Pulmonary artery endothelial cell (primary cell): ENCODE measurements around the gene GPS2. TPM values are rescaled to one million over a fixed set of nuclear protein-coding genes. Genes with fewer than 3 reads are reported as not detected.

Experiments used
- DNase-seq: peaks from one replicate; pipeline ENCODE4 v3.0.0-alpha.2; 2011; ENCODE audit warnings: low read depth, low spot score
- total RNA-seq: library from RNA; depleted of rRNA; stranded (reverse); fragments of >200 nt; gene quantifications from 2 replicates; pipeline ENCODE4 v1.2.3, GENCODE V29; 2014

GPS2 gene, protein sequence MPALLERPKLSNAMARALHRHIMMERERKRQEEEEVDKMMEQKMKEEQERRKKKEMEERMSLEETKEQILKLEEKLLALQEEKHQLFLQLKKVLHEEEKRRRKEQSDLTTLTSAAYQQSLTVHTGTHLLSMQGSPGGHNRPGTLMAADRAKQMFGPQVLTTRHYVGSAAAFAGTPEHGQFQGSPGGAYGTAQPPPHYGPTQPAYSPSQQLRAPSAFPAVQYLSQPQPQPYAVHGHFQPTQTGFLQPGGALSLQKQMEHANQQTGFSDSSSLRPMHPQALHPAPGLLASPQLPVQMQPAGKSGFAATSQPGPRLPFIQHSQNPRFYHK
- total RNA-seq: 24.8 and 41.6 TPM in 2 replicates

DNA sequence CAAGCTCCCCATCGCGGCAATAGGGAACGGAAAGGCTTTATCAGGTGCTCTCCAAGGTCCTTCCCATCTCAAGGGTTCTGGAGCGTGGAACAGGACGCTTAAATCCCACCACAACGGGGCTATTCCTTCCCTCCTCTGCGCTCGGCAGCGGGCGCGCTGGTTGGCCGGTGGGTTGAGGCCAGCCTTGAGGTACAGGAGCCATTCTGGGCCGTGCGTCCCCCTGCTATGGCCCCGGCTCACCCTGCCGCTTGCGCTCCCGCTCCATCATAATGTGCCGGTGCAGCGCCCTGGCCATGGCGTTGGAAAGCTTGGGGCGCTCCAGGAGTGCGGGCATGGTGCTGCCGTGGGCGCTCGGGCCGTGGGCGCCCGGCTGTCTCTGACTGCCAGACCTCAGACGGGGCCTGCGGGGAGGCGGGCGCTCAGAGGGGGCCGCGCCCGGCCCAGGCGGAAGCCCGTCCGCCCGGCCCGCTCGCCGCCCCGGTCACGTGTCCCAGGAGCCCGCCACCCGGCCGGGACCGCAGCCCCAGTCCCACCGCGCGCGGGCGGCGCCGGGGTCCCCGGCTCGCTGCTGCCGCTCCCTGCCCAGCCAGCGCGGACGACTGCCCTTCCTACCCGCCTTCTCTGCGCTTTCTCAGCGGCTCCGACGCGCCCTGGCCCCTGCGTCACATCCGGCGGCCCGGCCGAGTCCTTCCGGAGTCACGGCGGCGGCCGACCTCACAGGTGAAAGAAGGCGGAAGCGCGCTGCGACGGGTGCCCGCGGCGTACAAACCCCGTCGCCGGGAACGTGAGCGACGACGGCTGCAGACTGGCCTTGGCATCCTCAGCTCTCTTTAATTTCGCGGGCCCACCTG, at the start of gene GPS2:
GPS2 (minus strand) TSS at position 642 of the 851 bp plus-strand sequence; CDS start at position 334, 308 bp downstream.
- DNase-seq: peak; percentile 27

DNA sequence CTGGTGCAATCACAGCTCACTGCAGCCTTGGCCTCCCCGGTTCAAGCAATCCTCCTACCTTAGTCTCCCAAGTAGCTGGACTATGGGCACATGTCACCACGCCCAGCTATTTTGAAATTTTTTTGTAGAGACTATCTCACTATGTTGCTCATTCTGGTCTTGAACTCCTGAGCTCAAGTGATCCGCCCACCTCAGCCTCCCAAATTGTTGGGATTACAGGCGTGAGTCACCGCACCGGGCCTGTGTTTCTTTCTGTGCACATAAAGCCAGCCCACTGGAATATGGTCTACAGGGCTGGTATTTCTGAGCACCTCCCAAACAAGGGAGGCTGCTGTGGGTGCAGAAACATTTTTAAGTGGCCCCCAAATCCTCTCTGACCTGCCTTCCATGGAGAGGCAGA, 48.2 kb upstream of the GPS2 start:
- DNase-seq: no peak

DNA sequence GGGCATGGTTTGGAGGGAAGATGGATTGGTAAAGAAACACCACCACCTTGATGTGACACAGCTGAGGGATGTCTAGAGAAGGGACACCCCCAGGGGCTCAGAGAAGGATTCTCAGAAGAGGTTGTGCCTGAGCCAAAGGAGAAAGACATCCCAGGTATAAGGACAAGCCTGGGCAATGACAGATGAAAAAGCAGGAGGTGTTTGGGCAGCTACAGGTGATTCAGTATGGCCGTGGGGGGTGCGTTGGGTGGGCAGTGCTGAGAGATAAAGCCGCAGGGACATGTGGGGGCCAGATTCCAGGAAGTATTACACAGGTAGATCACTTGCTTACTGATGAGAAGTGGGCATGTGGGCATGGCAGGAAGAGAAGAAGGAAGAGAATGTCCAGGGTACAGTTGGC, 46.7 kb upstream of the GPS2 start:
- DNase-seq: no peak

DNA sequence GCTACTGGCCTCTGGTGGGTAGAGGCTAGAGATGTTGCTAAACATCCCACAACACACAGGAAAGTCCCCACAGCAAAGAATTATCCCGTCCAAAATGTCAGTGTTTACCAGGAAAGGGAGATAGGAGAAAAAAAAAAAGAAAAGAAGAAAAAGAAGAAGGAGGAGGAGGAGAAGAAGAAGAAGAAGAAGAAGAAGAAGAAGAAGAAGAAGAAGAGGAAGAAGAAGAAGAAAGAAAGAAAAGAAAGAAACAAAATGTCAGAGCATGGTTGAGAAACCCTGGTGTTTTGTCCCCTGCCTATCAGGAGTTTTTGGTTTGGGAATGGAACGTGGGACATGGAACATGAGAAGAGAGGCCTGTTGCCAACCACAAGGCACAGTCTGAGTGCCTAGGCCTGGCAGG, 42.2 kb upstream of the GPS2 start:
- DNase-seq: no peak

DNA sequence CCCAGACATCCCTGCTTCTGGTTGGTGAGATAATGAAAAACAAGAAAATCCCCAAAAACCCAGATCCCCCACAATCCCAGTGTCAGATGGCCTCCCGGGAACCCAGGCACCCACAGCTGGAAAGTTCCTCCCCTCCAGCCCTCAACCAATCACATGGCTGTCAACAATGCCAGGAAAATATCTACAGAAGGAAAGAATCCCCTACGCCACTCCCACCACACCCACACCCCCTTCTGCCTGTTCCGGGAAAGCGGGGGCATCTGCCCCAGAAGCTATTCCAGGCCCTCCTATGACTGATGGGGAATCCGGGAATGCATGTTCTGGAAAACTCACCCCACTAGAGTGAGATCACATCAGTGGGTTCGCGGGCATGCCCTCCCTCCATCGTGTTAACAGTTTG, 41.6 kb upstream of the GPS2 start:
- DNase-seq: no peak

DNA sequence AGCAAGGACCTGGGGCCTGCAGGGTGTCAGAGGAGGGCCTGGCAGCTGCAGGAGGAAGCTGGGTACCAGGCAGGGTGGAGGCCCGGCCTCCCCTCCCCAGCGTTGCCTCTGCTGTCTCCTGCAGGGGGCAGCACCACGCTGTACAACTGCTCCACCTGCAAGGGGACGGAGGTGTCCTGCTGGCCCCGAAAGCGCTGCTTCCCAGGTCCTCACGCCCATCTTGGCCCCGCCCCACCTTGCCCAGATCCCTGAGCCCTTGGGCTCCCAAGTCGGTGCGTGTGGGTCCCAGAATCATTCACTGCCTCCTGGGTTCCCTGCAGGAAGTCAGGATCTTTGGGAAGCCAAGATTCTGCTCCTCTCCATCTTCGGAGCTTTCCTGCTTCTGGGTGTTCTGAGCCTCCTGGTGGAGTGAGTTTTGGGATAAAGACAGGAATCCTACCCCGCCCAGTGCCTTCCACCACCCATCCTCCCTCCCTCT, 41.0 kb upstream of the GPS2 start:
- DNase-seq: no peak

DNA sequence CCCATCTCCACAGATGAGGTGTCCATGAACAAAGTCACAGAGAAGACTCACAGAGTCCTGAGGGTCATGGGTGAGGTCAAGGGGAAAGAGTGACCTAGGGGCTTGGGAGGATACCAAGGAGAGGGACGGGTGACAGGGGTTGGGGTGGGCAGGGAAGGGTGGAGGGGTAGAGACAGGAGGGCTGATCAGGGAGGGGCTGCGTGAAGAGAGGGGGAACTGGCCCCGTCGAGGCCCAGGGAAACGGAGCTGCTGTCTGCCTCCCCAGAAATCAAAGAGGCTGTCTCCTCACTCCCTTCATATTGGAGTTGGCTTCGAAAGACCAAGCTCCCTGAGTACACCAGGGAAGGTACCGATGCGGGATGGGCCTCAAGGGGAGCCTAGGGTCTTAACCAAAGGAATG, 40.4 kb upstream of the GPS2 start:
- no peak for DNase-seq

DNA sequence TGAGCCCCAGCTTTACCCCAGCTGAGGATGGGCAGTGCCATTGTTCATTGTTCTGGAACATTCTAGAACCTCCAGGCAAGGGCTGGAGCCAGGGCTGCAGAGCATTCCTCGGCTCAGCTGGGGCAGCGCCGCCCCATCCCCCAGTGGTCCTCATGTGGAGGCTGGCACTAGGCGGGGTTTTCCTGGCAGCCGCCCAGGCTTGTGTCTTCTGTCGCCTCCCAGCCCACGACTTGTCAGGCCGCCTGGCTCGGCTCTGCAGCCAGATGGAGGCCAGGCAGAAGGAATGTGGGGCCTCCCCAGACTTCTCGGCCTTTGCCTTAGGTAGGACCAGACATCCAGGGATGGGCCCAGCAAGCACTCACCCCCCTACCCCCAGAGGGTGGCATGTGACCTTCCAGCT, 39.9 kb upstream of the GPS2 start, which contains the start of gene TMEM95:
TMEM95 (plus strand) TSS at position 104 of the 400 bp plus-strand sequence; CDS start at position 153, 49 bp downstream.
- DNase-seq: no peak

DNA sequence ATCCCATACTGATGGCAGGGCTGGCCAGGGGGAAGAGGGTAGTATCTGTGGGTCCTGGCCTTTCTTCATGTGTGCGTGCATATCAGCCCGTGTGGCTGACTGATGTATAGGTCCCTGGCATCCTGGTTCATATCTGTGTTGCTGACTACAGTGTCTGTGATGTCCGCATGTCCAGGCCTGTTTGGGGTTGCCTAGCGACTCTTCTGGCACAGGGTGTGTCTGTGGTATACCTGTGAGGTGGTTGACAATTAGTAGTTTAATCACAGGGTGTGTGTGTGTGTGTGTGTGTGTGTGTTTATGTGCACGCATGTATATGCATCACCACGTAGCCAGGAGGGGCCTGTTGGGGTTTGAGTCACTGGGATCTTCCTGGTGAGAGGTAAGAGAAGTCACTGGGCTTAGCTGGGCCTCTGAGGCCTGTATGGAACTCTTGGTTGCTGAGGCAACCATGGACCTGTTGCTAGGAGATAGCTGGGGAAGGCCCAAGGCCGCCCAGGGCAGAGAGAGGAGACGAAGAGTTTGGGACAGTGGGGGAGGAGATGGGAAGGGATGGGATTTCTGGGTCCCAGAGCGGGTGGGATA, 39.2 kb upstream of the GPS2 start:
- DNase-seq: no peak

DNA sequence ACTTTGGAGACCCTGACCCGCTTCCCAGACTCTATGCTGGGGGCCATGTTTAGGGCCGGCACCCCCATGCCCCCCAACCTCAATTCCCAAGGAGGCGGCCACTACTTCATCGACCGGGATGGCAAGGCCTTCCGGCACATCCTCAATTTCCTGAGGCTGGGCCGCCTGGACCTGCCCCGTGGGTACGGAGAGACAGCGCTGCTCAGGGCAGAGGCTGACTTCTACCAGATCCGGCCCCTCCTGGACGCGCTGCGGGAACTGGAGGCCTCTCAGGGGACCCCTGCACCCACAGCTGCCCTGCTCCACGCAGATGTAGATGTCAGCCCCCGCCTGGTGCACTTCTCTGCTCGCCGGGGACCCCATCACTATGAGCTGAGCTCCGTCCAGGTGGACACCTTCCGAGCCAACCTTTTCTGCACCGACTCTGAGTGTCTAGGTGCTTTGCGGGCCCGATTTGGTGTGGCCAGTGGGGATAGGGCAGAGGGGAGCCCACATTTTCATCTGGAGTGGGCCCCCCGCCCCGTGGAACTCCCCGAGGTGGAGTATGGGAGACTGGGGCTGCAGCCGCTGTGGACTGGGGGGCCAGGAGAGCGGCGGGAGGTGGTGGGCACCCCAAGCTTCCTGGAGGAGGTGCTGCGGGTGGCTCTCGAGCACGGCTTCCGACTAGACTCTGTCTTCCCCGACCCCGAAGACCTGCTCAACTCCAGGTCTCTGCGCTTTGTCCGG, 37.9 kb upstream of the GPS2 start:
- DNase-seq: no peak

DNA sequence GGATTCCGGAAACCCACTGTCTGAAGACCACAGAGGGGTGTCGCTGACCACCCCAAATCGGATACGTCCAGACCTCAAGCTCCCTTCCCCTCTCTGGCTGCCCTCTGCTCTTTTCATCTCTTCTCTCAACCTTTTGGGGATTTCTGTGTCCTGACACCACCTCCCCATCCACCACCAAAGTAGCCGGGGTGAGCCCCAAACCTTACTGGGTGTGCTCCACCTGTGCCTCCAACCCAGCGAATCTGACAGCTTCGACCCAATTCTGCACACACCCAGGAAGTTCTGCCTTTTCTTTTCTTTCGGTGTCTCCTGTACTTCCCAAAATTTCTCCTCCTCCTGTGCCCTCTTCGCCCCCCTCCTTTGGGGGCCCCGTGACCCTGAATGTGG, 37.3 kb upstream of the GPS2 start:
- DNase-seq: no peak

DNA sequence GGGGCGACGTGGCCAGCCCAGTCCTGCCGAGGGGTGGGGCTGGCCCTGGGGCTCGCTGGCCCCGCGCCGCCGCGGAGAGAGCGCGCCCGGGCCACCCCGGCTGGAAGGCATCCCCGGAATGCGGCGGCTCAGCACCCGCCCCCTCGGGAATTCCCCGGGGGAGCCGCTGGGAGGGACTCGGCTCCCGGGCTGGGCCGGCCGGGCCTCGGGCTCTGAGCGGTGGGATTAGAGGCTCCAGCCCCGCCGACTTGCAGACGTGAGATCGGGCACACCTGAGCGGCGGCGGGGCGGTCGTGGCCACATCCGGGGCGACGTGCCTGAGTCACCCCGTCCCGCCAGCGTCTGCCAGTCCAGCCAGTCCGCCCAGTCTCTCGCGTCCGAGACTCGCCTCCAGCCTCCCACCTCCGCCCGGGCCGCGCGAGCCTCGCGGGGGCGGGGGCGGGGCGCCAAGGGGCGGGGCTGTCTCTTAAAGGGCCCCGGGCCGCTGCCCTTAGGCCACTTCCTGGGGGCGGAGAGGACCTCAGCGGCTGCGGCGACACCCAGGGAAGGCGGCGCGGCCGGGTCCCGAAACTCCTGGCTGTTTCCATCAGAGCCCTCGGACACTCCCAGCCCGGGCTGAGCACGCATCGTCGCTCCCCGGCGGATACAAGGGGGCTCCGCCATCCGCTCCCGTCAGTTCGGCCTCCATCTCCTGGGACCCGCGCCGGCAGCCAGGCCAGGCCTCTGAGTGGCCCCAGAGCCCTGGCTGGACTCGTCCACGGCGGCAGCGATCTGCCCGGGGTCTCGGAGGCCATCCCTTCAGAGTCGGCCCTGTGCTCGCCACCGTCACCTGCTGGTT, 36.7 kb upstream of the GPS2 start, which contains the start of gene KCTD11:
KCTD11 (plus strand) TSS at position 498 of the 838 bp plus-strand sequence.
- DNase-seq: no peak

DNA sequence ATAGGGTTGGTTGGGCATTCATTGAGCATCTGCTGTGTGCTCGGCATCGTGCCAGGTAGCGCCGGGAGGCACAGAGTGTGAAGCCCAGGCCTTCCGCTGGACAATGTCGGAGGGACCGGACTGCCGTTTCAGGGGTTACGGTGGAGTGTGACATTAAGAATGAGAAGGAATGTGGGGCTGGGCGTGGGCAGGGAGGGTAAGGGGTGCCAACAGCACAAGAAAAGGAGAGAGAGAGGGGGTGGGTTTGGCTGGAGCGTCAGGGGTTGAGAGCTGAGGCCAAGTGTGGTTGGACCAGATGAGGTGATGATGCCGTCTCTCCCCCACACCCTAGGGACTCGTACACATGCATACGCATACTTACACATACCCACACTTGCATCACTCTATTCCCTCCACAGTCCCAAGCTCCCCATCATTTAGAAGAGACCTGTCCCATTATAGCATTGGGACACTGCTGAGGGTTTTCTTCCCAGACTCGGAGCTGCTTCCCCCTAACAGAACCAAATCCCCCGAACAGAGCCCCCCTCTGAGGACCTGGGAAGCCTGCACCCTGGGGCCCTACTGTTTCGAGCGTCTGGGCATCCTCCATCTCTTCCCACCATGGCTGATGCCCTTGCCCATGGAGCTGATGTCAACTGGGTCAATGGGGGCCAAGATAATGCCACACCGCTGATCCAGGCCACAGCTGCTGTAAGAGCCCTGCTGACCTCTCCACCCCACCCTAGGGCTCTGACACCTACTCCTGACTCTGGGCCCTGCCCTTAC, 33.5 kb upstream of the GPS2 start:
- no peak for DNase-seq

DNA sequence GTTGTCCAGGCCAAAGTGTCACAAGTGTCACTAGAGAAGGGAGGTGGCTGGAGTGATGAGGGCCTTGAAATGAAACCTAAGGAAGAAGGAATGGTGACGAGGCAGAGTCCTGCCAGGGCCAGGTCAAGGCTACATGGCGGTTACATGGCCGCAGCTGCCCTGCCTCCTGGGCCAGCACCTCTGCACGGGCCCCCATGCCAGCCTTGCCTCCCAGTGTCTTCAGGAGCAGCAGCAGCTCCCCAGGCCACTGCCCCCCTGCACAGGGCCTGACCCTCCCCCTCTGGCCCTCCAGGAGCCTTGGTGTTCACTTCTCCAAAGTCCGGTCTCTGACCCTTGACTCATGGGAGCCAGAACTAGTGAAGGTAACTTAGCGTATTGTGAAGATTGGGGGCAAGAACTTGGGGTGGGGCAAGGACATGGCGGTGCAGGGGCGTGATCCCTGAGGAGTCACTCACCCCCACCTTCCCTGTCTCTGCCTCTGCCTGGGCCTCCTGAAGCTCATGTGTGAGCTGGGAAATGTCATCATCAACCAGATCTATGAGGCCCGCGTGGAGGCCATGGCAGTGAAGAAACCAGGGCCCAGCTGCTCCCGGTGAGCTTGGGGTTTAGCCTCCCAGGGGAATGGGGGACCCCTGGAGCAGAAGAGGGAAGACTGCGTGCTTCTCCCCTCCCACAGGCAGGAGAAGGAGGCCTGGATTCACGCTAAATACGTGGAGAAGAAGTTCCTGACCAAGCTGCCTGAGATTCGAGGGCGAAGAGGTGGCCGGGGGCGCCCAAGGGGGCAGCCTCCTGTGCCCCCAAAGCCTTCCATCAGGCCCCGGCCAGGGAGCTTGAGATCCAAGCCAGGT, 32.7 kb upstream of the GPS2 start:
- no peak for DNase-seq

DNA sequence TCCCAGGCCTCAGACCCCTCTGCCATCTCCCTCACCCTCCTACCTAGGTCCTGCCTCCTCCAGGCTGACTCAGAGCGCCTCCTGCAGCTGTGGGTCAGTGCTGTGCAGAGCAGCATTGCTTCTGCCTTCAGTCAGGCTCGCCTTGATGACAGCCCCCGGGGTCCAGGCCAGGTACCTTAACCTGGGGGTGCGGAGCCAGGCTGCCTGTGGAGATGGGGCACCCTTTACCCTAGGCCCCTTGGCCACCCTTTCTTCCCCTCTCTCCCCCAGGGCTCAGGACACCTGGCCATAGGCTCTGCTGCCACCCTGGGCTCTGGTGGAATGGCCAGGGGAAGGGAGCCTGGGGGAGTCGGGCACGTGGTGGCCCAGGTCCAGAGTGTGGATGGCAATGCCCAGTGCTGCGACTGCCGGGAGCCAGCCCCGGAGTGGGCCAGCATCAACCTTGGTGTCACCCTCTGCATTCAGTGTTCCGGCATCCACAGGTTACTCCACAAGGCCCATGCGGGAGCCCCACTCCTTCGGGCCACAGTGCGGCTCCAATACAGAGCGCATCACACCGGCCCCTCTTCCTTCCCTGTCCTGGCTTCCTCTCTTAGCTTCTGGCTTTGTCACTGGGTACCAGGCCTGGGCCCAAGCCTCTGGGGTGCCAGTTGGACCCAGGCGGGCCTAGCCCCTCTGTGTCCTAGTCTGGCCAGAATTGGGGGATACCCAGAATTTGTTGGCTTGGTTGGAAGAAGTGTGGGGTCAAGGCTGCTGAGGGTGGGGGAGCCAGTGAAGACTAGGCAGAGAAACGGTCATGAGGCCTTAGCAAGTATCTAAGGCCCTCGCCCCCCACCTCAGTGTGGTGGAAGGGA, 31.8 kb upstream of the GPS2 start:
- no peak for DNase-seq

DNA sequence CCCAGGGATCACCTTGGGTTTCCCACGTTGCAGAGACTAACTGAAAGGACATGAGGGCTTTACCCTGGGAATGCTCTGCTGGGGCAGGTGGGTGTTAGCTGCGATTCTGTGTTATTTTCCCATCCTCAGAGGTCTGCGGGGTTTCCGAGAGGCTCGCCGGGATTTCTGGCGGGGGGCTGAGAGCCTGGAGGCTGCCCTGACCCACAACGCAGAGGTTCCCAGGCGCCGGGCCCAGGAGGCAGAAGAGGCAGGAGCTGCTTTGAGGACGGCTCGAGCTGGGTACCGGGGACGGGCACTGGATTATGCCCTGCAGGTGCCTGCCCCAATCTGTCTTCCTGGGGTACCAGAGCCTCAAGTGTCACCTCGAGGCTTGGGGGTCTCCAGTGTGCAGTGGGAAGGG, 28.1 kb upstream of the GPS2 start:
- no peak for DNase-seq

DNA sequence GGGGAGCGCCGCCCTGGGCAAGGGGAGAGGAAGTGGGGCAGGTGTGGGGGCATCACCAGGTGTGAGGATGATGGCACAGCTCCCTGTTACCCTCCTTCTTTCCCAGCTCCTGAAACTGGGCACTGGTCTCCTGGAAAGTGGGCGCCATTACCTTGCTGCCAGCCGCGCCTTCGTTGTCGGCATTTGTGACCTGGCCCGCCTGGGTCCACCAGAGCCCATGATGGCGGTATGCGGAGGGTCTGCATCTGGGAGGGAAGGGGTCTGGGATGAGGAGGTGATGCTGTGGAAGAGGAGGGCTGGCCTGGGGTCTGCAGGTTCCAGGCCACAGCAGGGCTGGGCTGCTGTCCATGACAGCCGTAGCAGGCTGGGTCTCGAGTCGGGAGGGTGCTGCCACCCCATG, 26.7 kb upstream of the GPS2 start:
- no peak for DNase-seq

DNA sequence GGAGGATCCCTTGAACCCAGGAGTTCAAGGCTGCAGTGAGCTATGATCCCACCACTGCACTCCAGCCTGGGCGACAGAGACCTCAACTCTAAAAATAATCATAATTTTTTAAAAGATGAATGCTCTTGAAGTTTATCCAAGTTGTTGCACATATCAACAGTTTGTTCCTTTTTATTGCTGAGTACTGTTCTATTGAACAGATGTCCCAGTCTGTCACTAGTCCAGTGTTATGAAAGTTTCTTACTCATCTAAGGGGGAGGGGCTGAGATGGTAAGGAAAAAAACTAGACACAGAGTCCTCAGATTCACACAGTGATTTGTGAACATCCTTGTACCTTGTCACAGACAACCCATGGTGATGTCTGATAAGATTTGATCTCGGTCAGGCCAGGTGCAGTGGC, 25.0 kb upstream of the GPS2 start:
- DNase-seq: no peak
